ENCODE measurements around the gene PHTF2. TPM values are rescaled to one million over a fixed set of nuclear protein-coding genes. Genes with fewer than 3 reads are reported as not detected.

Gene PHTF2
- total RNA-seq, 4 donors from 2014 or later: 14.5 to 28.6 (median 24.1) TPM

DNA sequence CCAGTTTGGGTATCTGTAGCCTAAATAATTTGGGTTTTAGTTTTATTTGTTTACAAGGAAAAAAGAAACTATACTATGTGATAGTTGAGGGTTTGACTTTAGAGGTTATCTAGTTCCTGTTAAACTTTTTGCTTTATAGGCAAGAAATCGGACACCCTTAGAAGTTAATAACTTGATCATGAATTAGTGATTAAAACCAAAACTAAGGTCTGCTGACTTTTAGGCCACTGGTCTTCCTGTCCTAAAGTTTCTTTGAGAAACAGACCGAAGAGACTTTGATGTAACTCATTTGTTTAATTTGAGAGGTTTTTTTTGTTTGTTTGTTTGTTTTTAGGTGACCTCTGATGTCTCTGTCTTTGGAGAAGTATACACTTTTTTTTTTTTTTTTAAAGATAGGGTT, 59.7 kb downstream of the PHTF2 start:
- 56 to 63% methylated on average over 2 of the region's 2 CpGs for WGBS, 2 donors (ENCODE audit: low coverage in 1 of 2)
- in situ Hi-C loops (cut with MboI; ENCODE audit: low pct_ligation_motif_present in 1 of 4, low pct_unique_long_range_greater_than_20kb in 1 of 4, low sequenced_read_pairs in 3 of 4) (no loop called here), intact Hi-C loops (cut with DNase I; ENCODE audit: low total_unique reads) (no loop called here)
- H3K27ac ChIP-seq: no peak overlapping the region
- DNase-seq: no peak
- H3K27me3 ChIP-seq: no peaks in the 10 kb centered on the region
- no peaks in the 10 kb centered on the region for H3K9me3 ChIP-seq
- H3K36me3 ChIP-seq: no peaks in the 10 kb centered on the region
- peaks cover 0 to 19% (median 6%) of the 10 kb centered on the region in 4 donors for H3K4me1 ChIP-seq
- H3K4me3 ChIP-seq: no peak overlapping the region
- TF ChIP-seq POLR2AphosphoS5 (IDR thresholded peaks at IDR 0.05) (no peak), POLR2A (IDR thresholded peaks at IDR 0.05) (no peak), EP300 (IDR thresholded peaks at IDR 0.05; ENCODE audit: low read depth) (no peak)
- TF ChIP-seq, protein P1, sequence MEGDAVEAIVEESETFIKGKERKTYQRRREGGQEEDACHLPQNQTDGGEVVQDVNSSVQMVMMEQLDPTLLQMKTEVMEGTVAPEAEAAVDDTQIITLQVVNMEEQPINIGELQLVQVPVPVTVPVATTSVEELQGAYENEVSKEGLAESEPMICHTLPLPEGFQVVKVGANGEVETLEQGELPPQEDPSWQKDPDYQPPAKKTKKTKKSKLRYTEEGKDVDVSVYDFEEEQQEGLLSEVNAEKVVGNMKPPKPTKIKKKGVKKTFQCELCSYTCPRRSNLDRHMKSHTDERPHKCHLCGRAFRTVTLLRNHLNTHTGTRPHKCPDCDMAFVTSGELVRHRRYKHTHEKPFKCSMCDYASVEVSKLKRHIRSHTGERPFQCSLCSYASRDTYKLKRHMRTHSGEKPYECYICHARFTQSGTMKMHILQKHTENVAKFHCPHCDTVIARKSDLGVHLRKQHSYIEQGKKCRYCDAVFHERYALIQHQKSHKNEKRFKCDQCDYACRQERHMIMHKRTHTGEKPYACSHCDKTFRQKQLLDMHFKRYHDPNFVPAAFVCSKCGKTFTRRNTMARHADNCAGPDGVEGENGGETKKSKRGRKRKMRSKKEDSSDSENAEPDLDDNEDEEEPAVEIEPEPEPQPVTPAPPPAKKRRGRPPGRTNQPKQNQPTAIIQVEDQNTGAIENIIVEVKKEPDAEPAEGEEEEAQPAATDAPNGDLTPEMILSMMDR (IDR thresholded peaks at IDR 0.05): no peak

DNA sequence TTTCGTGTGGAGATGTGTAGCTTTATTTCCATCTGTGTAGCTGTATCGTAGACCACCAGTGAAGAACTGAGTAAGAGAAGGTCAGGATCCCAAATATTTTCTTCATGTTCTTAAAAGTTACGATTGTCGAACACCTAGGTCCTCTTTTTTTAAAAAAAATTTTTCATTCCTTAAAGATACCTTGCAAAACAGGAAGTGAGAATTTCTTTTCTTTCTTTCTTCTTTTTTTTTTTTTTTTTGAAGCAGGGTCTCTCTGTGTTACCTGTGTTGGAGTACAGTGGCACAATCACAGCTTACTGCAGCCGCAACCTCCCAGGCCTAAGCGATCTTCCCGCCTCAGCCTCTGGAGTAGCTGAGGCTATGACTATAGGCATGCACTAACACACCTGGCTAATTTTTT, 60.8 kb downstream of the PHTF2 start:
- Histone ChIP-seq H3K4me1 (peaks cover 0 to 19% (median 6%) of the 10 kb centered on the region in 4 donors), H3K27me3 (no peaks in the 10 kb centered on the region), H3K4me3 (no peak overlapping the region), H3K27ac (no peak overlapping the region), H3K9me3 (no peaks in the 10 kb centered on the region), H3K36me3 (no peaks in the 10 kb centered on the region)
- WGBS, 2 donors (ENCODE audit: low coverage in 1 of 2): 85 to 91% methylated on average over 7 of the region's 7 CpGs
- DNase-seq: no peak
- intact Hi-C loops (cut with DNase I; ENCODE audit: low total_unique reads) (no loop called here), in situ Hi-C loops (cut with MboI; ENCODE audit: low pct_ligation_motif_present in 1 of 4, low pct_unique_long_range_greater_than_20kb in 1 of 4, low sequenced_read_pairs in 3 of 4) (no loop called here)
- no peak for TF ChIP-seq EP300 (IDR thresholded peaks at IDR 0.05; ENCODE audit: low read depth)
- no peak for TF ChIP-seq POLR2A (IDR thresholded peaks at IDR 0.05)
- no peak for TF ChIP-seq POLR2AphosphoS5 (IDR thresholded peaks at IDR 0.05)
- TF ChIP-seq, protein P1 (IDR thresholded peaks at IDR 0.05): no peak

DNA sequence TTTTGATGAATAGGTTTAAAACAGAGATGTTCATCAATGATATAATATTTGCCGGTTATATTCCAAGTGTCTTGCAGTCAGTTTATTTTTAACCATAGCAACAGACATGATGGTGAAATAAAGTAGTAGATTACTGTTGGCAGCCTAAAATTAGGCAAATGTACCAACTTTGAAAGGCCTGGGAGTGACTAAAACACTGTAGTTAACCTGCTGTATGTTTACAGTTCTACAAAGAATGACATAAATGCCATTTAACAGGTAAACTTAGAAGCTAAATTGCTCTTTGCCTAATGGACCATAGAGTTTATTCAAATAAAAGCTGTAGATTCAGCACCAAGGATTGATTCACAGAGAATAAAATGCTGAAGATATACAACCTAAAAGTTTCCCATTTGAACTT, 64.1 kb downstream of the PHTF2 start:
- Histone ChIP-seq H3K4me3 (no peak overlapping the region), H3K27me3 (no peaks in the 10 kb centered on the region), H3K9me3 (no peaks in the 10 kb centered on the region), H3K4me1 (peaks cover 5 to 29% (median 11%) of the 10 kb centered on the region in 4 donors), H3K36me3 (no peaks in the 10 kb centered on the region), H3K27ac (no peak overlapping the region)
- DNase-seq: no peak
- intact Hi-C loops (cut with DNase I; ENCODE audit: low total_unique reads) (no loop called here), in situ Hi-C loops (cut with MboI; ENCODE audit: low pct_ligation_motif_present in 1 of 4, low pct_unique_long_range_greater_than_20kb in 1 of 4, low sequenced_read_pairs in 3 of 4) (no loop called here)
- TF ChIP-seq, protein P1 (IDR thresholded peaks at IDR 0.05): no peak
- TF ChIP-seq POLR2A (IDR thresholded peaks at IDR 0.05): no peak
- no peak for TF ChIP-seq EP300 (IDR thresholded peaks at IDR 0.05; ENCODE audit: low read depth)
- whole genome bisulfite sequencing, 2 donors (ENCODE audit: low coverage in 1 of 2): 56 to 59% methylated on average over 1 of the region's 1 CpG

DNA sequence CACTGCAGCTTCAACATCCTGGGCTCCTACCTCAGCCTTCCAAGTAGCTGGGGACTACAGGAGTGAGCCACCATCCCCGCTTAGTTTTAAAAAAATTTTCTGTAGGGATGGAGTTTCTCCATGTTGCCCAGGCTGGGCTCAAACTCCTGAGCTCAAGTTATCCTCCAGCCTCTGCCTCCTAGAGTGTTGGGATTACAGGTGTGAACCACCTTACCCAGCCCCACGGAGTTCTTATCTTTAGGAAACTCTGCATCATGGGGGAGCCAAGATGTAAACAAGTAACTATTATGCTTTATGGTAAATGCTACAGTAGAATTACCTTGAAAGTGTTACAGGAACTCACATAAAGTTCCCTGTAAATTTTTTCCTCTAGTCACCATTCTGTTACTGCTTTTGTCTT, 65.3 kb downstream of the PHTF2 start:
- 88% methylated on average over 2 of the region's 2 CpGs; no CpG with 5 or more reads in 1 of the 2 donors for WGBS, 2 donors (ENCODE audit: low coverage in 1 of 2)
- intact Hi-C loops (cut with DNase I; ENCODE audit: low total_unique reads): no loop called here

More for the DNA sequence above, 65.3 kb downstream of the PHTF2 start:
- Histone ChIP-seq H3K4me3 (no peak overlapping the region), H3K9me3 (no peaks in the 10 kb centered on the region), H3K4me1 (peaks cover 4 to 23% (median 11%) of the 10 kb centered on the region in 4 donors), H3K27me3 (no peaks in the 10 kb centered on the region), H3K27ac (no peak overlapping the region), H3K36me3 (no peaks in the 10 kb centered on the region)
- DNase-seq: no peak
- TF ChIP-seq POLR2AphosphoS5 (IDR thresholded peaks at IDR 0.05) (no peak), EP300 (IDR thresholded peaks at IDR 0.05; ENCODE audit: low read depth) (no peak), POLR2A (IDR thresholded peaks at IDR 0.05) (no peak)
- TF ChIP-seq, protein P1 (IDR thresholded peaks at IDR 0.05): no peak
- in situ Hi-C loops (cut with MboI; ENCODE audit: low pct_ligation_motif_present in 1 of 4, low pct_unique_long_range_greater_than_20kb in 1 of 4, low sequenced_read_pairs in 3 of 4): no loop called here

Data from transverse colon (tissue), 4 donors.